ENCODE measurements around the gene DDIT3.

Gene DDIT3

GRCh38 chr12:57485695-57486094, 34.6 kb downstream of the DDIT3 start:
- no peak for DNase-seq (ENCODE audit: low read depth in 2 of 2)

- no peak for DNase-seq (ENCODE audit: low read depth in 2 of 2)
These were observed 36.8 kb downstream of the DDIT3 start for GRCh38 chr12:57483466-57483865.

- no peak for DNase-seq (ENCODE audit: low read depth in 2 of 2)
These were observed 38.6 kb downstream of the DDIT3 start for GRCh38 chr12:57481671-57482070.

- DNase-seq (ENCODE audit: low read depth in 2 of 2): no peak
These were observed 40.8 kb downstream of the DDIT3 start, which contains the start of gene ARHGAP9 for GRCh38 chr12:57479376-57480115. Gene ARHGAP9, minus strand, starts transcription at chr12:57479866. Its CDS starts 460 bp downstream, at chr12:57479406.

- no peak for DNase-seq (ENCODE audit: low read depth in 2 of 2)
These were observed 41.3 kb downstream of the DDIT3 start for GRCh38 chr12:57479043-57479375.

- DNase-seq (ENCODE audit: low read depth in 2 of 2): no peak
These were observed 42.3 kb downstream of the DDIT3 start for GRCh38 chr12:57477710-57478681.

GRCh38 chr12:57476993-57477709, 43.2 kb downstream of the DDIT3 start:
- no peak for DNase-seq (ENCODE audit: low read depth in 2 of 2)

- peak; percentile 72 to 74 for DNase-seq (ENCODE audit: low read depth in 2 of 2)
These were observed 43.9 kb downstream of the DDIT3 start for GRCh38 chr12:57476162-57476992.

- DNase-seq (ENCODE audit: low read depth in 2 of 2): no peak
These were observed 44.8 kb downstream of the DDIT3 start for GRCh38 chr12:57475271-57476161.

- no peak for DNase-seq (ENCODE audit: low read depth in 2 of 2)
These were observed 45.5 kb downstream of the DDIT3 start for GRCh38 chr12:57474862-57475261.

GRCh38 chr12:57474430-57474829, 45.9 kb downstream of the DDIT3 start:
- no peak for DNase-seq (ENCODE audit: low read depth in 2 of 2)

GRCh38 chr12:57473886-57474285, 46.4 kb downstream of the DDIT3 start:
- no peak for DNase-seq (ENCODE audit: low read depth in 2 of 2)

- DNase-seq (ENCODE audit: low read depth in 2 of 2): no peak
These were observed 46.9 kb downstream of the DDIT3 start for GRCh38 chr12:57473392-57473791.

GRCh38 chr12:57472391-57472790, 47.9 kb downstream of the DDIT3 start:
- no peak for DNase-seq (ENCODE audit: low read depth in 2 of 2)

- no peak for DNase-seq (ENCODE audit: low read depth in 2 of 2)
These were observed 48.7 kb downstream of the DDIT3 start for GRCh38 chr12:57471661-57472060.

GRCh38 chr12:57470970-57471656, 49.2 kb downstream of the DDIT3 start:
- no peak for DNase-seq (ENCODE audit: low read depth in 2 of 2)

- DNase-seq (ENCODE audit: low read depth in 2 of 2): no peak
These were observed 49.9 kb downstream of the DDIT3 start for GRCh38 chr12:57470286-57470969.

GRCh38 chr12:57469296-57470164, 50.8 kb downstream of the DDIT3 start:
- DNase-seq (ENCODE audit: low read depth in 2 of 2): no peak
